Measurements from ENCODE around the gene ERVK3-1.
A peak's percentile ranks its signal among the peaks of the same experiment; 100 is the strongest.

ERVK3-1 gene

DNA sequence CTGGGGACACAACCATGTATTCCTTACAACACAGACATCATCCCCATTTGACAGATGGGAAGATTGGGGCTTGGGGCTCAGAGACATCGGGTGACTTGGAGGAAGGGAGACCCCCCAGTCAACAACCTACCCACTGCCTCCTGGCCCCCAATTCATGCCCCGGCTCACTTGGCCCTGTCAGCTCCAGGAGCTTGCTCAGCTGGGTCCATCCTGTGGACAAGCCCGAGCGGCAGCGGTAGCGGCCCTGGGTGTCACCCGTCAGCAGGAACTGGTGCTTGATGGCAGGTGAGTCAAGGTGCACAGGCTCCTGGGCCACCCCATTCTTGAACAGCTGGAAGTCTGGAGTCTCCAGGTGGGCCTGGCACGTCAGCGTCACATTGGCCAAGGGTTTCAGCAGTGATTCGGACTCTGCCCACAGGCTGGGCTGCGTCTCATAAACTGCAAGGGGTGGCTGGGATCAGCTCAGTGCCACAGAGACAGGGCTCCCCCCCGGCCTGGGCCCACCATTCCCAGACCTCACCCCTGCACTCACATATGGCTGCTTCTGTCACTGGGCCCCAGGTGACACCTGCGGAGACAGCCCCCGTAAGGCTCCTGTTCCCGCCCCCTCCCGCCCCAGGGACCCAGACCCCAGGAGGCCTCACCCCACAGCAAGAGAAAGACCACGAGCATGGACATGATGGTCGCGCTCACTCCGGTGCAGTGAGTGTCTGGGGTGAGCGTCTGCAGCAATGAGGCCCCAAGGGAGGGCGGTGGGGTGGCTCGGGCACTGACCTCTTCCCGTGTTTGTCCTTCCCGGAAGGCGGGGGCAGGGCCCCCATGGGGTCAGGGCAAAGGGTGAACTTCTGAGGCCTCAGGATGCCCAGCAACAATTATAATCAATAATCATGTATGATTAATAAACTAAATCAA lies 47.8 kb downstream of the ERVK3-1 start, which contains the start of gene A1BG:
Gene A1BG, minus strand, starts transcription at position 733 of the 912 bp plus-strand sequence. Its CDS starts 55 bp downstream, at position 678.
- Histone ChIP-seq H3K36me3 (ENCODE audit: insufficient read depth, low read length) (peaks cover 20% of the 10 kb centered on the region), H3K27me3 (ENCODE audit: insufficient read depth, low read length) (no peaks in the 10 kb centered on the region), H3K4me3 (ENCODE audit: low read length) (no peak within 1 kb of the TSS), H2AFZ (ENCODE audit: low read depth, low read length) (no peak within 1 kb of the TSS), H3K4me1 (ENCODE audit: insufficient read depth, low read length) (peaks cover 5% of the 10 kb centered on the region), H3K9me3 (ENCODE audit: low read length) (peaks cover 4% of the 10 kb centered on the region)

DNA sequence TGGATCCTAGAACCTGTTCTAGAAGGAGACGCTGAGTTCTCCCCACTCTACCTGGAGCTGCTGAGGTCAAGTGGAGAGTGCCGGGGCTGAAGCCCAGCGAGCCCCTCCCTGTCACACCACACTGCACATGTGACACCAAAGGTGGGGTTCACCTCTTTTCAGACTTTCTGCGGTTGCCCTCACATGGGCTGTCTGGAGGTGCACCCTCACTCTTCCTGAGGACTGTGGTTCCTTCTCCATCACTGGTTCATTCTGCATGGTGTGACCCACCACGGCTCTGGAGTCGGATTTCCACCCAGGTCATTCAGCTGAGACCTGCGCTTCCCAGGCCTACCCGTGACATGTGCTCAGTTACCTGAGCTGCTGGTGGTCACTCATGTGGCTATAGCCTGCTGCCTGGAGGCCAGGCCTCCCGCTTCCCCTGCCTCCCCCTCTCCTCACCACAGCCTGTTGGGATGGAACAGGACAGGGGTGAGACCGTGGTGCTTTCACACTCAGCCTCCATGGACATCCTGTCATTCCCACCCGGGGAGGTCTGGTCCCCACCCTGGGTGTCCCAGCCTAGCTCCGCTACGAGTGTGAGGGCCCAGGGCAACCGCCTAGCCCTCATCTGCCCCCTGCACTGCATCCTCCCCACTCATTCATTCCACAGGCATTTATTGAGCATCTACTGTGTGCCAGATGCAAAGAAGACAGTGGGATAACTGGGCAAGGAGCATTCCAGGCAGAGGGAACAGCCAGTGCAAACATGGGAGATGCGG lies 48.7 kb downstream of the ERVK3-1 start:
- peaks cover 20% of the 10 kb centered on the region for H3K36me3 ChIP-seq (ENCODE audit: insufficient read depth, low read length)
- H3K27me3 ChIP-seq (ENCODE audit: insufficient read depth, low read length): no peaks in the 10 kb centered on the region
- no peaks in the 10 kb centered on the region for H3K4me1 ChIP-seq (ENCODE audit: insufficient read depth, low read length)
- no peak overlapping the region for H2AFZ ChIP-seq (ENCODE audit: low read depth, low read length)
- no peak overlapping the region for H3K4me3 ChIP-seq (ENCODE audit: low read length)
- H3K9me3 ChIP-seq (ENCODE audit: low read length): peaks cover 4% of the 10 kb centered on the region

DNA sequence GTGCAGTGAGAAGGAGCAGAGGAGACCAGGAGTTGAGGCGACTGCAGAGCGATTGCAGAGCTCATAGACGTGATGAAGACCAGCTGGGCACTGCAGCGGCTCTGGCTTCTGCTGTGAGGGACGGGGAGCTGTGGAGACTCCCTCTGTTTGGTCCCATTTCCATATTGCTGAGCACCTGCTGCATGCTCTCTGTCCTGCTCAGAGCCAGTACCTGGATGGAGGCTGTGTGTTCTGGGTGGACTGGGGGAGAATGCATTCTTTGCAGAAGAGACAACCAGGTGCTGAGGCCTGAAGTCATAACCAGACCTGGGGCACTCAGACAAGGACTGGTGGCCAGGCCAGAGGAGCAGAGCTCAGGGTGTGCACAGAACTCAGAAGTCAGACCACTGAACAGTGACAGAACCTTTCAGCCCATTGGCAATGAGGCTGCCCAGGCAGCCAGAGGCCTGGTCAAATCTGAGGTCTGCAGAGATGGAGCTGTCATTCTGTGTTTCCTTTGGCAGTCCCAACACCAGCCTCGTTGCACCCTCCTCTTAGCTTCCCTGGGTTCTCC lies 49.4 kb downstream of the ERVK3-1 start:
- no peaks in the 10 kb centered on the region for H3K4me1 ChIP-seq (ENCODE audit: insufficient read depth, low read length)
- no peak overlapping the region for H2AFZ ChIP-seq (ENCODE audit: low read depth, low read length)
- no peaks in the 10 kb centered on the region for H3K27me3 ChIP-seq (ENCODE audit: insufficient read depth, low read length)
- peaks cover 20% of the 10 kb centered on the region for H3K36me3 ChIP-seq (ENCODE audit: insufficient read depth, low read length)
- H3K4me3 ChIP-seq (ENCODE audit: low read length): no peak overlapping the region
- H3K9me3 ChIP-seq (ENCODE audit: low read length): peaks cover 4% of the 10 kb centered on the region

DNA sequence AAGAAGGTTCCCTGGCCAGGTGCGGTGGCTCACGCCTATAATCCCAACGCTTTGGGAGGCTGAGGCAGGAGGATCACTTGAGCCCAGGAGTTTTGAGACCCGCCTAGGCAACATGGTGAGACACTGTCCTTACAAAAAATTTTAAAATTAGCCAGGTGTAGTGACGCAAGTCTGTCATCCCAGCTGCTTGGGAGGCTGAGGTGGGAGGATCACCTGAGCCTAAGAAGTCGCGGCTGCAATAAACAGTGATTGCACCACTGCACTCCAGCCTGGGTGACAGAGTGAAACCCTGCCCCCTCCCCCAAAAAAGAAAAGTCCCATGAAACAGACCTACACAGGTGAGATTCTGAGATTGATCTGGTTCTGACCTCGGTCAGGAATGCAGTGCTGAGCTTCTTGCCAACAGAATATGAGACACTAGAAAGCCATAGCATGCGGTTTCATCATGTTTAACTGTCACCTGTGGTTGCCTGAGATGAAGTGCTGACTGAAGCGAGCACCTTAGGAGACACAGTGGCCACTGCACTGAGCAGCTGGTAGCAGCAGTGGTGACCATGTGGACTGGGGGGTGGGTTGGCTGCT lies 50.1 kb downstream of the ERVK3-1 start:
- Histone ChIP-seq H2AFZ (ENCODE audit: low read depth, low read length) (no peak overlapping the region), H3K4me1 (ENCODE audit: insufficient read depth, low read length) (no peaks in the 10 kb centered on the region), H3K9me3 (ENCODE audit: low read length) (peaks cover 2% of the 10 kb centered on the region), H3K27me3 (ENCODE audit: insufficient read depth, low read length) (no peaks in the 10 kb centered on the region), H3K4me3 (ENCODE audit: low read length) (no peak overlapping the region), H3K36me3 (ENCODE audit: insufficient read depth, low read length) (peaks cover 20% of the 10 kb centered on the region)

DNA sequence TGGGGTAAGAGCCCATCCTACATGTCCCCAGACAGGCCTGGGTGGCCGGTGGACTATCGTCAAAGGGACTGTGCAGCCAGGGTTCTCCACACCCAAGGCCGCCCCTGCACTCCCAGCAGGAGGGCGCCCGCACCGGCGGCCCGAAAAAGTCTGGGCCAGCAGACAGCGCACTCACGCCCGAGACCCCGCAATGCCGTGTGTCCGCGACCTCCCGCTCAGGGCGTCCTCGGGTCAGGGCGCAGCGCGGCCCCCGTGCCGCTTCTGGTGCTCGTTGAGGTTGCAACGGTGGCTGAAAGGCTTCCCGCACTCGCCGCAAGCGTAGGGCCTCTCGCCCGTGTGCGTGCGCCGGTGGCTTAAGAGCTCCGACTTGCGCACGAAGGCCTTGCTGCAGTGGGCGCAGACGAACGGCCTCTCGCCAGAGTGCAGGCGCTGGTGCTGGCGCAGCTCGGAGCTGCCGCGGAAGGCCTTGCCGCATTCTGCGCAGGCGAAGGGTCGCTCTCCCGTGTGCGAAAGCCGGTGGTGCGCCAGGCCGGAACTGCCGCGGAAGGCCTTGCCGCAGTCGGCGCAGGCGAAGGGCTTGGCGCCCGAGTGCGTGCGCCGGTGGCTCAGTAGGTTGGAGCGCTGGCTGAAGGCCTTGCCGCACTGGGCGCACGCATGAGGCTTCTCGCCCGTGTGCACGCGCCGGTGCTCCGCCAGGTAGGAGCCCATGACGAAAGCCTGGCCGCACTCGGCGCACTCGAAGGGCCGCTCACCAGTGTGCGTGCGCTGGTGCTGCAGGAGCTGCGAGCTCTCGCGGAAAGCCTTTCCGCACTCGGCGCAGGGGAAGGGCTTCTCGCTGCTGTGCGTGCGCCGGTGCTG lies 51.0 kb downstream of the ERVK3-1 start:
- Histone ChIP-seq H3K27me3 (ENCODE audit: insufficient read depth, low read length) (no peaks in the 10 kb centered on the region), H3K4me1 (ENCODE audit: insufficient read depth, low read length) (no peaks in the 10 kb centered on the region), H3K9me3 (ENCODE audit: low read length) (peaks cover 2% of the 10 kb centered on the region), H2AFZ (ENCODE audit: low read depth, low read length) (no peak overlapping the region), H3K36me3 (ENCODE audit: insufficient read depth, low read length) (peaks cover 20% of the 10 kb centered on the region), H3K4me3 (ENCODE audit: low read length) (no peak overlapping the region)

DNA sequence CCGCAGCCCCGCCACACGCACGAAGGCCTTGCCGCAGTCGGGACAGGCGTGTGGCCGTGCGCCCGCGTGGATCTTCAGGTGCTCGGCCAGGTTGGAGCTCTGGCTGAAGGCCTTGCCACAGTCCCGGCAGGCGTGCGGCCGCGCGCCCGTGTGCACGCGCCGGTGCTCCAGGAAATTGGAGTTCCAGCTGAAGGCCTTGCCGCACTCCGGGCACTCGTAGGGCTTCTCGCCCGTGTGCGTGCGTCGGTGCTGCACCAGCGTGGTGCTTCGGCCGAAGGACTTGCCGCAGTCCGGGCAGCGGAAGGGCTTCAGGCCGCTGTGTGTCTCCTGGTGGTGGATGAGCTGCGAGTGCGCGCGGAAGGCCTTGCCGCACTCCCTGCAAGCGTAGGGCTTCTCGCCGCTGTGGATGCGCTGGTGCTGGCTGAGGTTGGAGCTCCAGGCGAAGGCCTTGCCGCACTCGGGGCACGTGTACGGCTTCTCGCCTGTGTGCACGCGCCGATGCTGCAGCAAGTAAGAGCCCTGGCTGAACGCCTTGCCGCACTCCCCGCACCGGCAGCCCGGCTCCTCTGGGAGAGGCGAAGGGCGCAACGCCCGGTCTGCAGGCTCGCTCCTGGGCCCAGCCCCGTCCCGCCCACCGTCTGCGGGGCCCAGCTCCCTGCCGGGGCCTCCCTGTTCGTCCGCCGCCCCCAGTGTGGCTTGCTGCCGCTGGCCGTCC lies 51.7 kb downstream of the ERVK3-1 start:
- H3K4me3 ChIP-seq (ENCODE audit: low read length): no peak overlapping the region

DNA sequence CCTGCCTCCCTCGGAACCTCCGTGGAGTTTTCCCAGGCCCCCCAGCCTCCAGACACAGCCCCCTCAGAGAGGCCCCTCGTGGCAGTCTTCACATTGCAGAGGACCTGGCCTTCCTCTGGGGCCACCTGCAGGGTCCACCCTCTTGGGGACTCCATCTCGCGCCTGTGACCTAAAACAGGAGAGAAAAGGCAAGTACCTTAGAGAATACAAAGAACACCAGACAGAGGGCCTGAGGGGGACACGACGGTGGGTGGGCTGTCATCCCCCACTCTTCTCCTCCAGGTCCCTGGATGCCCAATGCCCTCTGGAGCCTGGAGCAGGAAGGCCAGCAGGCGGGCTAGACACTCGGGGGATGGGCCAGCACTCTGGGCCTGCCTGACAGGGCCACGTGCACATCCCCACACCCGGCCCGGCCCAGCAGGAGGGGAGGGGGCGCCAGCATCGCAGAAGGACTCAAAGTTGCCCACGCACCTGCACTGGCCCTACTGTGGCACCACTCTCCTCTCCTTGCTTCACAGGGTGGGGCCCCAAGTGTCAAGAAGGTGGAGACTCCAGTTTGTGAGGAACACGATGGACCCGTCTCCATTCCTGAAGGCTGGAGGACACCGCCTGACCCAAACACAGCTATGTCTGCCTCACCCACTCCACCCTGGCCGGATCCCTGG lies 52.4 kb downstream of the ERVK3-1 start:
- H3K9me3 ChIP-seq (ENCODE audit: low read length): no peaks in the 10 kb centered on the region
- H3K4me1 ChIP-seq (ENCODE audit: insufficient read depth, low read length): peaks cover 4% of the 10 kb centered on the region
- H3K36me3 ChIP-seq (ENCODE audit: insufficient read depth, low read length): peaks cover 19% of the 10 kb centered on the region
- no peaks in the 10 kb centered on the region for H3K27me3 ChIP-seq (ENCODE audit: insufficient read depth, low read length)
- no peak overlapping the region for H3K4me3 ChIP-seq (ENCODE audit: low read length)
- H2AFZ ChIP-seq (ENCODE audit: low read depth, low read length): no peak overlapping the region

More for the DNA sequence above, 51.7 kb downstream of the ERVK3-1 start:
- Histone ChIP-seq H3K9me3 (ENCODE audit: low read length) (no peaks in the 10 kb centered on the region), H3K36me3 (ENCODE audit: insufficient read depth, low read length) (peaks cover 20% of the 10 kb centered on the region), H2AFZ (ENCODE audit: low read depth, low read length) (no peak overlapping the region), H3K27me3 (ENCODE audit: insufficient read depth, low read length) (no peaks in the 10 kb centered on the region), H3K4me1 (ENCODE audit: insufficient read depth, low read length) (peaks cover 4% of the 10 kb centered on the region)

DNA sequence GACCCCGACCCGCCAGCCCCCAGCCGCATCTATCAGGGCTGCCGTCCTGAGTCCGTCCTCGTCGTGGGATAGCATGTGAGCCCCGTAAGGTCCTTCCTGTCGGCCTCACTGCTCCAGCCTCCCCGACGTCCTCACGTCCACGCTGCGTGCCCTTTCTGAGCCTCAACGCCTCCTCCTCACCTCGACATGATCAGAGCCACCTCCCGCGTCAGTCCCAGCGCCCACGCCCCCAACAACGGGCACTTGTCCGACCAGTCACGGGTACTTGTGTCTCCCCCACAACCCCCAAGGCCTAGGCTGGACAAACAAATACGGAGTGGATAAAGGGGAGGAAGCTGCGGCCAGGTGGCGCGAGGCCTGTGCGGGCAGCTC lies 56.7 kb downstream of the ERVK3-1 start:
- Histone ChIP-seq H3K9me3 (ENCODE audit: low read length) (no peaks in the 10 kb centered on the region), H2AFZ (ENCODE audit: low read depth, low read length) (peak overlapping the region; percentile 84), H3K4me1 (ENCODE audit: insufficient read depth, low read length) (peaks cover 4% of the 10 kb centered on the region), H3K27me3 (ENCODE audit: insufficient read depth, low read length) (no peaks in the 10 kb centered on the region), H3K36me3 (ENCODE audit: insufficient read depth, low read length) (peaks cover 8% of the 10 kb centered on the region), H3K4me3 (ENCODE audit: low read length) (peak overlapping the region; percentile 67)

DNA sequence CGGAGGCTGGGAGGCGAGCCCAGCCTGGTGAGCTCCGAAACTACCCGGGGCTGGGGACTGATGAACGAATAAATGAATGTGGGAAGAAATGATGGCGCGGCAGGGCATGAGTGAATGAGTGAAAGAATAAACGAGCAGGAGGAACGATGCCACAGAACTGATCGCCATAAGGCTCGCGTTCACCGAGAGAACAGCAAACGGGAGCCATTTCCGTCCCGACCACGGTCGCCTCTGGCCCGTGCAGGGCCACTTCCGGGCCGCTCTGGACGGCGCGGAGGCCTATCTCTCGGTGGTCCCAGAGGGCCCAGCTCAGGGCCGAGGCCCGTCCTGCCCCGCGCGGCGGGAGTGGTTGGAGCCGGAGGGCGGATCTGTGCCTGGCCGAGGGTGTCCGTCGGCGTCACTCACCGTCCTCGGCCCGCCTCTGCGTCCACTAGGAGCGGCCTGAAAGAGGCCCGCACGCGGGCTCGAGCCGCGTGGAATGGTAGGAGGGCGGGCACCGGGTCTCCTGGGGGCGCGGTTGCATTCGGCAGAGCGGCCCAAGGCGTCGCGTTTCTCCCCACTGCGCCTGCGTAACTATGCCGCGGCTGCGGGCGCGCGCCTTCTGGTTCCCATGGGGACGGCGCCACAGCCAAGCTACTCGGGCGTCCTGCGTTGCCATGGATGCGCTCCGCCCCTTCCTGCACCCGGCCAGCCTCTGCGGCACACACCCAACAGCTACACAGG lies 57.3 kb downstream of the ERVK3-1 start, which contains the start of gene ZNF497:
Gene ZNF497, minus strand, starts transcription at position 480 of the 723 bp plus-strand sequence. CDS start 5,116 bp downstream, outside the sequence.
- H3K4me1 ChIP-seq (ENCODE audit: insufficient read depth, low read length): peaks cover 4% of the 10 kb centered on the region
- H2AFZ ChIP-seq (ENCODE audit: low read depth, low read length): peak within 1 kb of the TSS; percentile 84
- peak within 1 kb of the TSS; percentile 67 for H3K4me3 ChIP-seq (ENCODE audit: low read length)
- H3K36me3 ChIP-seq (ENCODE audit: insufficient read depth, low read length): peaks cover 11% of the 10 kb centered on the region
- no peaks in the 10 kb centered on the region for H3K9me3 ChIP-seq (ENCODE audit: low read length)
- H3K27me3 ChIP-seq (ENCODE audit: insufficient read depth, low read length): no peaks in the 10 kb centered on the region

DNA sequence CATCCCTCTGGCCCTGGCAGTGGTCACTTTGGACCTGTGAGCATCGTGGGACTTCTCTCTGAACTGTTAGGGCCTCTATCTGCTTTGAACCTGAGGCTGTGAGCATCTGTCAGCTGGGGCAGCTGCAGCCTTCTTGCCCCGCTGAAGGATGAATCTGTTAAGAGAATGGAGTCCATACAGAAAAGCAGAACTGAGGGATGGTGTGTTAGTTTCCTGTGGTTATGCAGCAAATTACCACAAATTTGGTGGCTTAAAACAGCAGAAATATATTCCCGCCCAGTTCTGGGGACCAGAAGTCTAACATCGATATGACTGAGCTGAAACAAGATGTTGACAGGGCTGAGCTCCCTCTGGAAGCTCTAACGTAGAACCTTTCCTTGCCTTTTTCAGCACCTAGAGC lies 59.0 kb downstream of the ERVK3-1 start:
- H3K27me3 ChIP-seq (ENCODE audit: insufficient read depth, low read length): no peaks in the 10 kb centered on the region
- no peak overlapping the region for H2AFZ ChIP-seq (ENCODE audit: low read depth, low read length)
- H3K36me3 ChIP-seq (ENCODE audit: insufficient read depth, low read length): peaks cover 20% of the 10 kb centered on the region
- H3K4me1 ChIP-seq (ENCODE audit: insufficient read depth, low read length): peaks cover 4% of the 10 kb centered on the region
- H3K4me3 ChIP-seq (ENCODE audit: low read length): no peak overlapping the region
- H3K9me3 ChIP-seq (ENCODE audit: low read length): no peaks in the 10 kb centered on the region
